CD8-positive, alpha-beta memory T cell (primary cell): ENCODE results near the gene SP5. TPM values are rescaled to one million over a fixed set of nuclear protein-coding genes. Genes with fewer than 3 reads are reported as not detected.
A peak's percentile ranks its signal among the peaks of the same experiment; 100 is the strongest.
"Not testable (repeated sequence)": the region's sequence is repeated elsewhere in the genome, so short reads cannot be mapped to it uniquely, and the experiment has no call there.

ENCODE experiments used
- CTCF ChIA-PET: fragments of 350-600 bp; sonication (Branson Sonifier 250); formaldehyde crosslinking; loops from one replicate; lab custom pipeline; 2021; ENCODE audit warnings: antibody characterized with exemption; lab: Charles Lee
- POLR2A ChIA-PET: fragments of 350-600 bp; sonication (Branson Sonifier 250); formaldehyde crosslinking; loops from one replicate; lab custom pipeline; 2021; ENCODE audit warnings: antibody characterized with exemption; lab: Charles Lee
- DNase-seq, 5 donors: peaks; one replicate each; pipeline versions ENCODE4 v3.0.0 to v3.0.0-alpha.2; 2020 to 2022; ENCODE audit warnings: mixed read lengths in 1 of 5
- H3K27ac ChIP-seq: one replicate; pipeline ENCODE4 v1.7.0; 2013; ENCODE audit warnings: low read depth, mild to moderate bottlenecking, low read length, moderate library complexity
- H3K27me3 ChIP-seq: 2 replicates; pipeline ENCODE4 v1.7.0; 2013; ENCODE audit warnings: low read length, mild to moderate bottlenecking; ENCODE audit not compliant: insufficient read depth, poor library complexity, severe bottlenecking
- H3K36me3 ChIP-seq: 2 replicates; pipeline ENCODE4 v1.7.0; 2013; ENCODE audit warnings: mild to moderate bottlenecking, low read length, moderate library complexity; ENCODE audit not compliant: insufficient read depth
- H3K4me1 ChIP-seq: 2 replicates; pipeline ENCODE4 v1.7.0; 2013; ENCODE audit warnings: mild to moderate bottlenecking, low read length, moderate library complexity; ENCODE audit not compliant: insufficient read depth
- H3K4me3 ChIP-seq: 2 replicates; pipeline ENCODE4 v1.7.0; 2013; ENCODE audit warnings: mild to moderate bottlenecking, low read length
- H3K9me3 ChIP-seq: 2 replicates; pipeline ENCODE4 v1.7.0; 2013; ENCODE audit warnings: mild to moderate bottlenecking, low read length
- H3K27ac Mint-ChIP-seq, 8 donors: one replicate each; pipeline ENCODE4 v1.8.0; 2020 to 2021; ENCODE audit warnings: mixed read lengths in 8 of 8, mild to moderate bottlenecking in 6 of 8, inconsistent platforms in 3 of 8, moderate library complexity in 3 of 8
- H3K27me3 Mint-ChIP-seq, 2 donors: one replicate each; pipeline ENCODE4 v1.8.0; 2020 to 2021; ENCODE audit warnings: mixed read lengths in 2 of 2, mild to moderate bottlenecking in 1 of 2, moderate library complexity in 1 of 2
- H3K36me3 Mint-ChIP-seq, 3 donors: one replicate each; pipeline ENCODE4 v1.8.0; 2020 to 2021; ENCODE audit warnings: mixed read lengths in 3 of 3, inconsistent platforms in 1 of 3, mild to moderate bottlenecking in 1 of 3
- H3K4me1 Mint-ChIP-seq, 3 donors: one replicate each; pipeline ENCODE4 v1.8.0; 2020 to 2021; ENCODE audit warnings: mixed read lengths in 3 of 3, inconsistent platforms in 1 of 3, mild to moderate bottlenecking in 1 of 3
- H3K4me3 Mint-ChIP-seq, 7 donors: one replicate each; pipeline ENCODE4 v1.8.0; 2020 to 2021; ENCODE audit warnings: mixed read lengths in 7 of 7, mild to moderate bottlenecking in 6 of 7, moderate library complexity in 4 of 7, inconsistent platforms in 2 of 7
- H3K9me3 Mint-ChIP-seq, 5 donors: one replicate each; pipeline ENCODE4 v1.8.0; 2020 to 2022; ENCODE audit warnings: mixed read lengths in 5 of 5, mild to moderate bottlenecking in 3 of 5, moderate library complexity in 2 of 5, inconsistent platforms in 1 of 5
- polyA plus RNA-seq: library from polyadenylated mRNA; unstranded; fragments of 300-500 nt; fragmentation: Illumina TruSeq; gene quantifications from one replicate; pipeline ENCODE4 v1.2.3, GENCODE V29; 2021
- total RNA-seq, 2 experiments: library from RNA; stranded (reverse); gene quantifications; one replicate each; pipeline ENCODE4 v1.2.3, GENCODE V29; 2021

SP5 gene
- total RNA-seq (not detected), polyA plus RNA-seq (not detected)

GRCh38 chr2:170715062-170715931, at the start of gene SP5:
Gene SP5 (plus strand): TSS chr2:170715337. CDS start chr2:170715513, 176 bp downstream.
- Histone ChIP-seq H3K36me3 (no peaks in the 10 kb centered on the region), H3K4me3 (peak within 1 kb of the TSS; percentile 60), H3K27me3 (peaks cover 48% of the 10 kb centered on the region), H3K4me1 (peaks cover 32% of the 10 kb centered on the region), H3K9me3 (no peaks in the 10 kb centered on the region), H3K27ac (peak within 1 kb of the TSS; percentile 57)
- peaks cover 59 to 71% of the 10 kb centered on the region in 2 donors for H3K27me3 Mint-ChIP-seq
- DNase-seq = peak in 3 of 5 donors; percentile 31 to 48 (median 47)
- peaks cover 23 to 47% (median 40%) of the 10 kb centered on the region in 3 donors for H3K4me1 Mint-ChIP-seq
- H3K9me3 Mint-ChIP-seq = peaks cover 0 to 8% (median 0%) of the 10 kb centered on the region in 5 donors
- no peaks in the 10 kb centered on the region for H3K36me3 Mint-ChIP-seq
- H3K27ac Mint-ChIP-seq = peak within 1 kb of the TSS in 3 of 8 donors; percentile 31 to 68 (median 31)
- ChIA-PET CTCF (interaction anchor here (1.3 to 1.6 kb wide), 2 partner anchors 9 to 97 kb away, joined by 3 to 4 read pairs; no protein-coding TSS in a partner anchor), POLR2A (no interaction called here)
- peak within 1 kb of the TSS; percentile 83 to 95 (median 87) for H3K4me3 Mint-ChIP-seq

GRCh38 chr2:170665743-170666142, 49.4 kb upstream of the SP5 start:
- ChIA-PET POLR2A (no interaction called here), CTCF (no interaction called here)
- DNase-seq = no peak
- Histone ChIP-seq H3K27me3 (no peaks in the 10 kb centered on the region), H3K9me3 (no peaks in the 10 kb centered on the region), H3K27ac (no peak overlapping the region), H3K36me3 (no peaks in the 10 kb centered on the region), H3K4me3 (no peak overlapping the region), H3K4me1 (no peaks in the 10 kb centered on the region)
- no peaks in the 10 kb centered on the region for H3K9me3 Mint-ChIP-seq
- H3K27me3 Mint-ChIP-seq = peaks cover 5 to 18% of the 10 kb centered on the region in 2 donors
- no peak overlapping the region for H3K4me3 Mint-ChIP-seq
- H3K36me3 Mint-ChIP-seq = no peaks in the 10 kb centered on the region
- no peaks in the 10 kb centered on the region for H3K4me1 Mint-ChIP-seq
- H3K27ac Mint-ChIP-seq = no peak overlapping the region

GRCh38 chr2:170669909-170670308, 45.2 kb upstream of the SP5 start:
- ChIA-PET CTCF (no interaction called here), POLR2A (no interaction called here)
- no peak overlapping the region for H3K27ac ChIP-seq
- no peaks in the 10 kb centered on the region for H3K9me3 ChIP-seq
- peak overlapping the region in 1 of 8 donors; percentile 36 for H3K27ac Mint-ChIP-seq
- H3K4me1 Mint-ChIP-seq = no peaks in the 10 kb centered on the region
- H3K4me1 ChIP-seq = no peaks in the 10 kb centered on the region
- H3K36me3 Mint-ChIP-seq = no peaks in the 10 kb centered on the region
- H3K9me3 Mint-ChIP-seq = no peaks in the 10 kb centered on the region
- H3K4me3 ChIP-seq = no peak overlapping the region
- H3K36me3 ChIP-seq = no peaks in the 10 kb centered on the region
- H3K27me3 ChIP-seq = no peaks in the 10 kb centered on the region
- H3K27me3 Mint-ChIP-seq = peaks cover 5 to 23% of the 10 kb centered on the region in 2 donors
- no peak for DNase-seq
- no peak overlapping the region for H3K4me3 Mint-ChIP-seq

GRCh38 chr2:170670651-170671050, 44.5 kb upstream of the SP5 start:
- no peak for DNase-seq
- POLR2A ChIA-PET = no interaction called here
- Mint-ChIP-seq H3K27me3 (peaks cover 5 to 16% of the 10 kb centered on the region in 2 donors), H3K36me3 (no peaks in the 10 kb centered on the region), H3K4me3 (no peak overlapping the region), H3K4me1 (no peaks in the 10 kb centered on the region), H3K9me3 (no peaks in the 10 kb centered on the region), H3K27ac (no peak overlapping the region)
- Histone ChIP-seq H3K4me1 (no peaks in the 10 kb centered on the region), H3K36me3 (no peaks in the 10 kb centered on the region), H3K27ac (no peak overlapping the region), H3K9me3 (no peaks in the 10 kb centered on the region), H3K27me3 (no peaks in the 10 kb centered on the region), H3K4me3 (no peak overlapping the region)
- CTCF ChIA-PET = interaction anchor here (1.8 kb wide), 1 partner anchor 12 kb away, joined by 6 read pairs; no protein-coding TSS in a partner anchor

- Histone ChIP-seq H3K27ac (no peak overlapping the region), H3K27me3 (no peaks in the 10 kb centered on the region), H3K9me3 (no peaks in the 10 kb centered on the region), H3K4me3 (no peak overlapping the region), H3K36me3 (no peaks in the 10 kb centered on the region), H3K4me1 (no peaks in the 10 kb centered on the region)
- POLR2A ChIA-PET = no interaction called here
- Mint-ChIP-seq H3K27me3 (peaks cover 5 to 16% of the 10 kb centered on the region in 2 donors), H3K4me3 (no peak overlapping the region), H3K9me3 (no peaks in the 10 kb centered on the region), H3K36me3 (no peaks in the 10 kb centered on the region), H3K4me1 (no peaks in the 10 kb centered on the region), H3K27ac (no peak overlapping the region)
- CTCF ChIA-PET = interaction anchor here (1.8 kb wide), 1 partner anchor 13 kb away, joined by 6 read pairs; no protein-coding TSS in a partner anchor
- no peak for DNase-seq
Observed at GRCh38 chr2:170671079-170671478, 44.1 kb upstream of the SP5 start.

- H3K27me3 ChIP-seq, H3K9me3 ChIP-seq, H3K4me3 Mint-ChIP-seq, DNase-seq, CTCF ChIA-PET, H3K9me3 Mint-ChIP-seq, H3K27me3 Mint-ChIP-seq, H3K4me3 ChIP-seq, H3K27ac Mint-ChIP-seq, H3K4me1 Mint-ChIP-seq, H3K4me1 ChIP-seq, H3K27ac ChIP-seq, POLR2A ChIA-PET, H3K36me3 Mint-ChIP-seq, H3K36me3 ChIP-seq: not testable (repeated sequence)
Observed at GRCh38 chr2:170674282-170674681, 40.9 kb upstream of the SP5 start.

- DNase-seq = no peak
- Mint-ChIP-seq H3K9me3 (no peaks in the 10 kb centered on the region), H3K36me3 (no peaks in the 10 kb centered on the region), H3K27ac (no peak overlapping the region), H3K27me3 (peaks cover 3 to 5% of the 10 kb centered on the region in 2 donors), H3K4me3 (no peak overlapping the region), H3K4me1 (peaks cover 7 to 17% (median 10%) of the 10 kb centered on the region in 3 donors)
- H3K4me1 ChIP-seq = no peaks in the 10 kb centered on the region
- no peaks in the 10 kb centered on the region for H3K27me3 ChIP-seq
- no peaks in the 10 kb centered on the region for H3K36me3 ChIP-seq
- POLR2A ChIA-PET = no interaction called here
- H3K4me3 ChIP-seq = no peak overlapping the region
- H3K9me3 ChIP-seq = no peaks in the 10 kb centered on the region
- CTCF ChIA-PET = no interaction called here
- no peak overlapping the region for H3K27ac ChIP-seq
Observed at GRCh38 chr2:170675701-170676100, 39.4 kb upstream of the SP5 start.

GRCh38 chr2:170679607-170680079, 35.5 kb upstream of the SP5 start:
- no peaks in the 10 kb centered on the region for H3K27me3 ChIP-seq

More at GRCh38 chr2:170679607-170680079, 35.5 kb upstream of the SP5 start:
- H3K27ac ChIP-seq = no peak overlapping the region
- DNase-seq = no peak
- Mint-ChIP-seq H3K27me3 (peaks cover 8 to 20% of the 10 kb centered on the region in 2 donors), H3K4me3 (peak overlapping the region in 2 of 7 donors; percentile 11 to 26), H3K27ac (no peak overlapping the region), H3K4me1 (peaks cover 7 to 18% (median 10%) of the 10 kb centered on the region in 3 donors), H3K9me3 (no peaks in the 10 kb centered on the region), H3K36me3 (no peaks in the 10 kb centered on the region)
- no peaks in the 10 kb centered on the region for H3K36me3 ChIP-seq
- CTCF ChIA-PET = no interaction called here
- no peaks in the 10 kb centered on the region for H3K4me1 ChIP-seq
- no peak overlapping the region for H3K4me3 ChIP-seq
- POLR2A ChIA-PET = no interaction called here
- no peaks in the 10 kb centered on the region for H3K9me3 ChIP-seq
